Esophagus (tissue), 2 donors: ENCODE data around the gene TOR1A. TPM values are rescaled to one million over a fixed set of nuclear protein-coding genes. Genes with fewer than 3 reads are reported as not detected.

Experiments used
- H3K27ac ChIP-seq, 2 donors: one replicate each; pipeline ENCODE4 v1.5.1; 2013; ENCODE audit warnings: low read depth in 2 of 2, mild to moderate bottlenecking in 2 of 2, inconsistent platforms in 1 of 2, low read length in 1 of 2, moderate library complexity in 1 of 2
- H3K27me3 ChIP-seq, 2 donors: one replicate each; pipeline ENCODE4 v1.6.1; 2013; ENCODE audit warnings: low read length in 2 of 2, control low read depth in 1 of 2, mild to moderate bottlenecking in 1 of 2; ENCODE audit not compliant: insufficient read depth in 2 of 2, control insufficient read depth in 1 of 2
- H3K36me3 ChIP-seq, 2 donors: one replicate each; pipeline ENCODE4 v1.6.1; 2013; ENCODE audit warnings: low read length in 1 of 2; ENCODE audit not compliant: control insufficient read depth in 2 of 2, insufficient read depth in 2 of 2
- H3K4me1 ChIP-seq, 2 donors: one replicate each; pipeline ENCODE4 v1.6.1; 2013; ENCODE audit warnings: low read length in 1 of 2; ENCODE audit not compliant: control insufficient read depth in 2 of 2, insufficient read depth in 2 of 2
- H3K4me3 ChIP-seq, 2 donors: one replicate each; pipeline ENCODE4 v1.5.1; 2013; ENCODE audit warnings: low read length in 2 of 2, mild to moderate bottlenecking in 2 of 2, low read depth in 1 of 2, moderate library complexity in 1 of 2
- H3K9me3 ChIP-seq, 2 donors: one replicate each; pipeline ENCODE4 v1.6.1; 2013; ENCODE audit warnings: mild to moderate bottlenecking in 2 of 2, low read depth in 1 of 2, low read length in 1 of 2, moderate library complexity in 1 of 2; ENCODE audit not compliant: control insufficient read depth in 2 of 2, insufficient read depth in 1 of 2
- WGBS, 2 donors: extraction: QIAGEN DNeasy Blood & Tissue Kit; methylation state at CpG; one replicate each; pipeline ENCODE4 v1.1.7; 2013; 5-methylcytosine and 5-hydroxymethylcytosine counted together
- polyA plus RNA-seq, 2 donors: library from polyadenylated mRNA; stranded (reverse); fragments of 200-250 nt; gene quantifications; one replicate each; pipeline ENCODE4 v1.2.3, GENCODE V29; 2013
- donor health status: healthy with polysubstance abuse.
- donor health status: Bipolar disorder and iron deficiency.

The TOR1A gene
- polyA plus RNA-seq: 10 to 100 TPM in 1 of 2 donors, 1 to 10 TPM in 1; 9.8 to 15.8 TPM

GRCh38 chr9:129823935-129824601 is at the start of gene TOR1A:
TSS of gene TOR1A (minus strand) at chr9:129824136. CDS start at chr9:129824085, 51 bp downstream.
- WGBS, 2 donors: 4% methylated on average over 45 to 47 of the region's 47 CpGs

GRCh38 chr9:129871046-129871445 is 47.1 kb upstream of the TOR1A start:
- H3K36me3 ChIP-seq: peaks cover 6 to 38% of the 10 kb centered on the region in 2 donors
- WGBS, 2 donors: 91 to 96% methylated on average over 11 of the region's 11 CpGs
- no peak overlapping the region for H3K4me3 ChIP-seq
- H3K4me1 ChIP-seq: peaks cover 0 to 2% of the 10 kb centered on the region in 2 donors
- no peak overlapping the region for H3K27ac ChIP-seq
- H3K9me3 ChIP-seq: no peaks in the 10 kb centered on the region
- no peaks in the 10 kb centered on the region for H3K27me3 ChIP-seq

More at GRCh38 chr9:129823935-129824601, at the start of gene TOR1A:
- H3K4me1 ChIP-seq: no peaks in the 10 kb centered on the region
- H3K27ac ChIP-seq: peak within 1 kb of the TSS; percentile 73 to 84
- no peaks in the 10 kb centered on the region for H3K9me3 ChIP-seq
- peaks cover 4 to 18% of the 10 kb centered on the region in 2 donors for H3K36me3 ChIP-seq
- no peaks in the 10 kb centered on the region for H3K27me3 ChIP-seq
- peak within 1 kb of the TSS; percentile 92 to 95 for H3K4me3 ChIP-seq

DNA sequence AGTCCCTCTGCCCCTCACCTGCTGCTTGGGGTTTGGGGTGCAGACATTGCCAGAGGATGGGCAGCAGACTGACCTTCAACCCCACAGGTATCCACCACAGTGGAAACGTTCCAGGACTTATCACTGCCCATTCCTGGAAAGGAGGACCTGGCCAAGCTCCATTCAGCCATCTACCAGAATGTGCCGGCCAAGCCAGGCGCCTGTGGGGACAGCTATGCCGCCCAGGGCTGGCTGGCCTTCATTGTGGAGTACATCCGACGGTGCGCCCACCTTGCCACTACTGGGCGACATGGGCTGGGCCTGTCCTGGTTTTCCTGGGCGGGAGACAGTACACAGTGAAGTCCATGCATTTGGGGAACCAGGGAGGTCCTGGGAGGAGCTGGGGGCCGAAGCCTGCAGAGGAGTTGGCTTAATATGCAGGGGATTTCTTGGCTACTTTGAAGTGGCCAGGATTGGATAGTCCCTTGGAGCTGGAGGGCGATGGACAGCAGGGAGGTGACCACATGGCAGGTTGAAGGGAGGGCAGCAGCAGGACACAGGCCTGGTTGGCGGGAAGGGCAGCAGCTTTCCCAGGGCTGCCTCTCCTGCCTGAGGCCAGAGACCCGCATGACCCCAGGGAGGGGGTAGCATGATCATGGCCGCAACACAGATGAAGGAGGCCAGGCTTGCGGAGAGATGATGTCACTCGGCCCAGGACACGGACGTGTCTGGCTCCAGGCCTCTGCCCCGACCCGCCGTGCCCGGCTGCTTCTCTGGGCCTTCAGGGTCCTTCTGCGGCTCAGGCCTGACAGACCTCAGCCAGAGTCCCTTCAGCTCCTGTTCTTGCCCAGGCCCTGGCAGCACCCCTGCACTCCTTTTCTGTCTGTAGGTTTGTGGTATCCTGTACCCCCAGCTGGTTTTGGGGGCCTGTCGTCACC is 45.9 kb upstream of the TOR1A start:
- Histone ChIP-seq H3K4me1 (peaks cover 0 to 2% of the 10 kb centered on the region in 2 donors), H3K27ac (peak overlapping the region in 1 of 2 donors; percentile 60), H3K9me3 (no peaks in the 10 kb centered on the region), H3K4me3 (no peak overlapping the region), H3K36me3 (peaks cover 12 to 33% of the 10 kb centered on the region in 2 donors), H3K27me3 (no peaks in the 10 kb centered on the region)
- WGBS, 2 donors: 91 to 93% methylated on average over 24 of the region's 24 CpGs

- H3K9me3 ChIP-seq: no peaks in the 10 kb centered on the region
- H3K36me3 ChIP-seq: peaks cover 8 to 28% of the 10 kb centered on the region in 2 donors
- 80 to 84% methylated on average over 28 of the region's 28 CpGs for WGBS, 2 donors
- H3K4me1 ChIP-seq: peaks cover 0 to 2% of the 10 kb centered on the region in 2 donors
- H3K27ac ChIP-seq: peak overlapping the region; percentile 18 to 73
- no peaks in the 10 kb centered on the region for H3K27me3 ChIP-seq
- H3K4me3 ChIP-seq: no peak overlapping the region
Observed at GRCh38 chr9:129868872-129869486, 45.0 kb upstream of the TOR1A start.

DNA sequence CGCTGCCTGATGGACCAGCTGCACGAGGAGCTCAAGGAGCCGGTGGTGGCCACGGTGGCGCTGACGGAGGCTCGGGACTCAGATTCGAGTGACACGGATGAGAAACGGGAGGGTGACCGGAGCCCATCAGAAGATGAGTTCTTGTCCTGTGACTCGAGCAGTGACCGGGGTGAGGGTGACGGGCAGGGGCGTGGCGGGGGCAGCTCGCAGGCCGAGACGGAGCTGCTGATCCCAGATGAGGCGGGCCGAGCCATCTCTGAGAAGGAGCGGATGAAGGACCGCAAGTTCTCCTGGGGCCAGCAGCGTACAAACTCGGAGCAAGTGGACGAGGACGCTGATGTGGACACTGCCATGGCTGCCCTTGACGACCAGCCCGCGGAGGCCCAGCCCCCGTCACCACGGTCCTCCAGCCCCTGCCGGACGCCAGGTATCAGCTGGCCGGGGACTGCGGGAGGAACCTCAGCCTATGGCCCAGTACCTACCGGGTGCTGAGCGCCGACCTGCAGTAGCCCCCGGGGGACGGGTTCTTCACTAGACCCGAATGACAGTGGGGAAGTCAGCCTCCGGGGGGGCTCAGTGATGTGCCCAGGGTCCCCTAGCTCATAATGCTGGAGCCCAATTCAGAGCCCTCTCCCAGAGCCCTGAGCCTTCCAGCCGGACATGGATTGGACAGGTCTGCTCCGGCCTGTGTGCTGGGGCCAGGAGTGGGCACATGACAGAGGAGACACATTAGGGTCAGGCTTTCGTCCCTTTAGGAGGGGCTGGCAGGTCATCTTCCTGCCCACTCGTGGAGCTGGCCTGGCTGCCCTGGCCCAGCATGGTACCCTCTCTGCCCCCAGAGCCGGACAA is 44.3 kb upstream of the TOR1A start:
- Histone ChIP-seq H3K9me3 (no peaks in the 10 kb centered on the region), H3K27ac (peak overlapping the region; percentile 18 to 73), H3K36me3 (peaks cover 5 to 24% of the 10 kb centered on the region in 2 donors), H3K4me3 (no peak overlapping the region), H3K27me3 (no peaks in the 10 kb centered on the region), H3K4me1 (peaks cover 0 to 2% of the 10 kb centered on the region in 2 donors)
- WGBS, 2 donors: 87 to 88% methylated on average over 48 of the region's 48 CpGs

- H3K9me3 ChIP-seq: no peaks in the 10 kb centered on the region
- no peak overlapping the region for H3K4me3 ChIP-seq
- H3K27me3 ChIP-seq: no peaks in the 10 kb centered on the region
- H3K27ac ChIP-seq: no peak overlapping the region
- peaks cover 0 to 2% of the 10 kb centered on the region in 2 donors for H3K4me1 ChIP-seq
- WGBS, 2 donors: 77 to 79% methylated on average over 17 of the region's 17 CpGs
- peaks cover 5 to 27% of the 10 kb centered on the region in 2 donors for H3K36me3 ChIP-seq
Observed at GRCh38 chr9:129867136-129868022, 43.4 kb upstream of the TOR1A start.

DNA sequence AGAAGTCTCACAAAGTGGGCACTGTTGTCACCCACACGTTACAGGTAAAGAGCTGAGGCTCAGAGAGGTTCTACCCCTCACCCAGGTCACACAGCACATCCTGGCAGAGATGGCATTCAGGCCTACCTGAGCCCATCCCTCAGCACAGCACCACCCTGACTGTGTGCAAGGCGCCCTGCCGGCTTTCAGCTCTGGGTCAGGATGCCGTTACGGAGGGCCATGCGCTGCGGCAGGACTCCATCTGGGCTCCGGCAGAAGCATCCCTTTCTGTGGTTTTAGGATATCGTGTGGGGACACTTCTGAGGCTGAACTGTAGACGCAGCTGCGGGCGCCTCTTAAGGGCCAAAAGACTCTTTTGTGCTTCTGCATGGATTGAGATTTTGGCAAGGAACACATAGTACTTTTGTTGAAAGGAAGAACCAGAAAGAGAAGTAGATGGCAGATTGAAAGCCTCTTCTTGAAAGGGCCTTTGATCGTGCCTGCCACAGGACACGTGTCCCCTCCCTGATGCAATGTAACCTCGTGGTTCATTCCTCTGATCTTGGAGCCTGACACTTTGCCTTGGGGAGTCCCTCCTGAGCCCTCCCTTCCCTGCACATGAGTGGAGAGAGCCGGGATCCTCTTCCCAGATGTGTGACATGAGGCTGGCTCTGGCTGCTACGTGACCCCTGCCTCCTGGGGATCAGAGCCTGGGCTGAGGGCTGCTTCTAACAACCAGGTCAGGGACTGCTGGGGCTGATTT is 42.6 kb upstream of the TOR1A start:
- no peak overlapping the region for H3K4me3 ChIP-seq
- no peaks in the 10 kb centered on the region for H3K27me3 ChIP-seq
- peaks cover 0 to 2% of the 10 kb centered on the region in 2 donors for H3K4me1 ChIP-seq
- WGBS, 2 donors: 78% methylated on average over 17 of the region's 17 CpGs
- peak overlapping the region in 1 of 2 donors; percentile 37 for H3K27ac ChIP-seq
- H3K36me3 ChIP-seq: peaks cover 5 to 33% of the 10 kb centered on the region in 2 donors
- no peaks in the 10 kb centered on the region for H3K9me3 ChIP-seq
